Amniotic epithelial cell (primary cell): ENCODE measurements around the gene HOXA6.

ENCODE experiments used
- DNase-seq: peaks from one replicate; pipeline ENCODE4 v3.0.0-alpha.2; 2010; ENCODE audit warnings: low read depth

The HOXA6 gene

DNA sequence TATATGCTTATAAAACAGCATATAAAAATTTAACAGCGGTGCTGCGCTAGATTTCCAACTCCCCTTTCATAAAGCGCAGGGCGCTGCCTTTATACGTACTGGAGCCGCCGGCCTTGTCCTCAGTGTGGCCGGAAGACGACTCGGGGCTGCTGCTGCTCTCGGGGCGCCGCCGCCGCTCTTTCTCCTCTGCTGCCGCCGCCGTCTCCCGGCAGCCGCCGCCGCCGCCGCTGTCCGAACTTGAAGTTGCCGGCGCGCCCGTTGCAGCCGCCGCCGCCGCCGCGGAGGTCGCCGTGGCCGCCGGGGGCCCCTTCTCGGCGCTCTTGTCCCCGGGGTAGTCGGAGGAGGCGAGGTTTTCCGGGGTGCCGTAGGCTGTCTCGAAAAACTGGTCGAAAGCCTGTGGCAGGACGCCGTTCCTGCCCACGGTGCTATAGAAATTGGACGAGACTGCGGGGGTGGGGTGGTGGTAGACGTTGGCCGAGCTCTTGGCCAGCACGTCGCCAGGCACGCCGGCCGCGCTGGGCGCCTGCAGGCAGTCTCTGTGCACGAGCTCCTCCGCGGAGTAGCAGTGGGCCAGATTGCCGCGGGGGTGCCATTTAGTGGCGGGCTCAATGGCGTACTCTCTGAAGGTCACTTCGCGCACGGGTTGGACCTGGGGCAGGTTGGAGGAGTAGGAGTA, 36.9 kb upstream of the HOXA6 start:
- DNase-seq: no peak

- no peak for DNase-seq
Observed at GRCh38 chr7:27183682-27184336, 36.2 kb upstream of the HOXA6 start.

DNA sequence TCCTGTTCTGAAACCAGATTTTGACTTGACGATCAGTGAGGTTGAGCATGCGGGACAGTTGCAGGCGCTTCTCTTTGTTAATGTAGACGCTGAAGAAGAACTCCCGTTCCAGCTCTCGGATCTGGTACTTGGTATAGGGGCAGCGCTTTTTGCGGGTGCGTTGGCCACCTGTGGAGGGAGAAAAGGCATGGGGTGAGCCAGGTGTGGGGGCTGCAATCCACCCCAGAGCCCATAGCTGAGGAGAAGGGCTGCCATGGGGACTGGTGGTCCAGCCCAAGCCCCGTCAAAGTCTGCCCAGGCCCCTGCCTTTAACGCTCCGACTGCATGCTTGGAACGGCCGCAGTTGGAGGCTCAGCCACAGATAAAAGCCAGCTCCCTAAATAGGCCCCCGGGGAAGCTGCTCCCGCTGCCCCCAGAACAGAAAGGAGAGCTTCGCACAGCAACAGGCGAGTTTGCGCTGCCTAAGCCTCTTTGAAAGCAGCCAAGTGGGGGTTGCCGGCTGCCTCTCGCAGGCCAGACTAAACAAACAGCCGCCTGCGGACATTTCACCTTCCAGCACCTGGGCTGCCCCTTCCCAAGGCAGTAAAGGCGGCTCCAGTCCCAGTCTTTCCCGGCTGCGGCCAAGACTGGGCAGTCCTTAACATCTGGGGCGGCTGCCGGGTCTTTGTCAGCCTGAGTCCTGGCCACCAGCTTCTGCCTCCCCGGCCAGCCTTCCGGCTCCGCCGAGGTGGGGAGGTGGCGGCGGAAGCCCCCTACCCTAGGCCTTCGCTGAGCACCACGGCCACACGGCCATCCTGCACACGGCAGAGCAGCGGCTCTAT, 35.5 kb upstream of the HOXA6 start:
- no peak for DNase-seq

GRCh38 chr7:27182285-27182841, 34.8 kb upstream of the HOXA6 start:
- DNase-seq: no peak

DNA sequence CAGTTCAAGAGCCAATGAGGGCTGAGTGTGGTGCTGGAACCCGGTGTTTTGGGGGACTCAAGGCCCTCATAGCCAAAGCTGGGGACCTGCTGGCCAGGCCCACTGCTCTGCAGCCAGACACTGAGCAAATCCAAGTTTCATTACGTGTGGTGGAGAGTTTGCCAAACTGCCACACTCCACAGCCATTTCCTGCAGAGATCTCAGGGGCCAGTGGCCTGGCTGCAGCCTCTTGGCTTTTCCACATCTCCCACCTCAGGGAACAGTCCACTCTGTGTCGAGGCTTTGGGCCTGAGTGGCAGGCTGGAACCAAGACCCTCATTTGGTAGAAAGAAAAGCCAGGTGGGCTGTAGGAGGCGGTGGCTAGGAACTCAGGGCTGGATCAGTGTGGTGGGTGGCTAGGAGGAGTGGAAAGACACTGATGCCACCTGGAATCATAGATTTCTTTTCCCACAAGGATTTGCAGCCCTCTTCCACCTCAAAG, 34.3 kb upstream of the HOXA6 start:
- DNase-seq: no peak

DNA sequence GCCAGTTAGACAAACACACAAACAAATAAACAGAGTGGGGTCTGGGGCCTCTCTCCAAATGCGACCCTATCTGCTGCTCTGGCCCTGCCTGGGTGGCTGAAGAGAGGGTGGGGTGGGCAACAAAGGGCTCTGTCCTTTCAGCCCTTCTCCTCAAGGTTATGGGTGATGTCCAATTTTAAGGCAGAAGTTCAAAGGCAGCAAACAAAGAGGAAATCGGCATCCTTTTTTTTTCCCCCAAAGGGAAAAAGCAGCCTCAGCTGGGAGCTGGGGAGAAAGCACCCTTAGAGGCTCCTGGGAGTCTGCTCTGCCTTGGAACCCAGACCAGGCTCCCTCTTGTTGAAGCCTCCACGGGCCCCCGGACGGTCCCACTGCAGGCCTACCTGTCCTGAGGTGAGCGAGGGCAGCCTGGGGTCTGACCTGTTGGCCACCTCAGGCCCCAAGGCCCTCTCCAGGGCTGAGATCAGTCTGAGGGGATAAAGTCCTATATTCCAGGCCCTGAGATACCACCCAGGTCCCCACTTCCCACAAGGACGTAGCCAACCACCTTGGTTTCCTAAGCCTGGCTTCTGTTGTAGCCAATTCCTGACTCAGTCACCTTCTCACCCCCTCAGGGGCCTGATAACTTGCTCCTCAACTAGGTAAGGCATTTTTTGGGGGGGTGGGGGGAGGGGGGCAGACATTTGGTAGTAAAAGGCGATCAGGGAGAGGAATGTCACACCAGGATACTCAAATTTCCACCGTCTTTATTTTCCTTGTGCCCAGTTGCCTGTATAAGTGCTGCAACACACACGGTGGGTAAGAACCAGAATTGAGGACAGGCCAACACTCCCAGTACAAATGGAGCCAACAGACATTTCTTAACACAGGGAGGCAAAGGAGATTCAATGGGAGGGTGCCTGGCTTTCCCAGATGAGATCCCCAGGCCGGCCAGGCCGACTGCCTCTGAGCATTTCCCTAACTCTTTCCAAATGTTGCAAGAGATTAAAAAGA, 33.2 kb upstream of the HOXA6 start:
- DNase-seq: no peak

- peak; percentile 28 for DNase-seq
Observed at GRCh38 chr7:27179503-27180430, 32.2 kb upstream of the HOXA6 start.

DNA sequence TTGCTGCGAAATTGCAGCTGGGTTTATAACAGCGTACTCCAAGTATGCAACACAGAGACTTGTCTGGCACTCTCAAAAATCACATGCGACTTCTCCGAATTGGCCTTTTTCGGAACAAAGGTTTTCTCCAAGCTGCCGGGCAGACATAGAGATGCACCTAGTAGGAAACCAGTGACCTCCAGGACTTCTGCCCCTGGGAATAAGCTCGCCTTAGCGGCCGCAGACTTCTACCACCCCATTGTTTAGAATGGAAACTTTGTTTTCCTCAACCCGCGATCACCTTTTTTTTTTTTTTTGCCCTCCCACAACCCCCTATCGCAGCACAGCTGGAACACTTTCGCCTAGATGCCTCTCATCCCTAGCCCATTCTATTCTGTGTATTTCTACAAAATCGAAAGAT, 31.5 kb upstream of the HOXA6 start:
- no peak for DNase-seq

GRCh38 chr7:27178366-27178765, 30.8 kb upstream of the HOXA6 start:
- no peak for DNase-seq

GRCh38 chr7:27177795-27178320, 30.3 kb upstream of the HOXA6 start:
- DNase-seq: no peak

GRCh38 chr7:27176962-27177794, 29.6 kb upstream of the HOXA6 start:
- no peak for DNase-seq

GRCh38 chr7:27176524-27176845, 28.9 kb upstream of the HOXA6 start:
- DNase-seq: no peak

GRCh38 chr7:27175626-27176523, 28.3 kb upstream of the HOXA6 start:
- no peak for DNase-seq

DNA sequence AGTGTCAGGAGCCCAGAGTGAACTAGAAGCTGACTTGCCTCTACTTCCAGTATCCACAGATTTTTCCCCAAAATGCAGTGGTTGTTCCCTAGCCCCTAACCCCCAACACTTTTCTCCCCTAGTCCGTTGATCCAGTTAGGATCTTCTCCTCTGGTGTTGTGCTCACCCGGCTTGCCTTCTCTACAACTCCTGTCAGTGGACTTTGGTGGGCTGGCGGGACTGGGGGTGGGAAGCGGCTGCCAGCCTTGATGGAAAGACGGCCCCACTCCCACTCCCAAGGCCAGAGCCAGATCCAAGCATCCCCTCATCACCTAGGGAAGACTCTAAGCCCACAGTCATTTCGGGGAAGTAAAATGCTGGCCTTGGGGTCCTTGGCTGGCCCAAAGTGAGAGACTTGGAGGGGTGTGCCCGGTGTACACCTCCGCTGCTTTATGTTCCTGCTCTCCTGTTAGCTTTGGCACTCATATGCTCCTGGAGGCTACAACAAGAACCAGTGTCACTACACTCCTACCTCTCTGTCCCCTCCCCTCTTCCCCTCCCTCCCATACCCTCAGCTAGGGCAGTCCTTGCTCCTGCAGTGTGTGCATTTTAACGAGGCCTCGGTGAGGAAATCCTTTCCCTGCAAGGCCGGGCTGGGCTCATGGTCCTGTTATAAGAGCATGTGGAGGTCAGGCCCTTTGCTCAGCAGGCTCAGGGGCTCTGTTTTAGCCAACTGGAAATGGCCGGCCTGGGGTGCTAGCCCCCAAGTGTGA, 27.5 kb upstream of the HOXA6 start:
- DNase-seq: no peak

DNA sequence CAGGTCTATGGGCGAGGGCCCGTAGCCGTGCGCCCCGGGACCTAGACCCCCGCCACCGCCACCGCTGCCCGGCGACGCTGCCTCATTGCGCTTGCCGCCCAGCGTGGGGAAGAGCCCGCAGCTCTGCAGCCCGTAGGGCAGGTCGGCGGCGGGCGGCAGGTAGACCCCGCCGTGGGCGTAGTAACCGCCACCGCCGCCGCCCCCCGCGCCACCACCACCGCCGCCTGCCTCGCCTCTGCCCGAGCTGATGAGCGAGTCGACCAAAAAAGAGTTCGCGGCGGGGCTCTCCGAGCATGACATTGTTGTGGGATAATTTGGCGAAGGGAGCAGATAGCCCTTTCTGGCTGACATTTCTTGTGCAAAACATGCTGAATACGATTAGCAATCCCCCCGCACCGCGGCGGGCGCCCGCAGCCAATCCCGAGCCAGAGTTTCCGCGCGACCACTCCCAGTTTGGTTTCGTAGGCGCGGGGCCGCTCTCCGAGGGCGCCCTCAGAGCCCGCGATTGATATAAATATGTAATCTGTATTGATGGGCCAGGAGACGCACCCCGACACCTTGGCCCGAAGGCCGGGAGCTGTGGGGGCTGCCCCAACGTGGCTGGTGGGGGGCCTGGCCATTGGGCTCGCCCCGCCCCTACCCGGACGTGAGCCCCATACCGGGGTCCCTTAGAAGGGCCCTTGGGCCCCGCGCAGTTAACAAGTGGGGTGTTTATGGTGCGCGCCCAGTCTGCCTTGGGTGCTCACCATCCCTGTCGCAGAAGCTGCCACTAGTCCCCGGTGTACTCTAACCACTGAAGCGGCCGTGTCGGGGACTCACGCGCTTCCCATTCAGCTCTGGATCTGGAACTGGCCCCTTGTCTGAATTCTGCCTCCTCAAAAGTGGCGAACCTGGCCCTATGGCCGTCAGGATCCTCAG, 26.6 kb upstream of the HOXA6 start, which contains the start of gene HOXA10:
Gene HOXA10 (minus strand): TSS at position 365 of the 918 bp plus-strand sequence. CDS start 14 bp downstream, at position 351.
- DNase-seq: no peak

DNA sequence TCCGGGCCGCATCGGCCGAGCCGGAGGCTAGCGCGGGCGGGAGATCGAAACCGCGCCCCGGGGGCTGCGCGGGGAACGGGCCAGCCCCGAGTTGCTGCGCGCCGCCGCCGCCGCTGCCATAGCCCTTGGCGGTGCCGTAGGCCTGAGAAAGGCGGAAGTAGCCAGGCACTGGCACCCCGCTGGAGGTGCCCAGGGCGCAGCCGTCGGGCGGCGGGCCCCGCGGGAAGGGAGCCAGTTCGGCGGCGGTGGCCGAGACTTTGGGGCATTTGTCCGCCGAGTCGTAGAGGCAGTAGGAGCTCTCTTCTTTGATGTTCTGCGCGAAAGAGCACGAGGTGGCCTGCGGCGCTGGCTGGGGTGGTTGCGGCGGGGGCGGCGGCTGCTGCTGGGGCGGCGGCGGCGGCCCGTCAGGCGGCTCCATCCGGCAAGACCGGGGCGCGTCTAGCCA, 26.0 kb upstream of the HOXA6 start:
- DNase-seq: no peak
